OCI-LY7 (cell line): ENCODE results near the gene FCRLB. TPM values are rescaled to one million over a fixed set of nuclear protein-coding genes. Genes with fewer than 3 reads are reported as not detected.

Experiments
- BruUV-seq: library from RNA; stranded (reverse); fragments of 400-500 nt; replicated peaks from 2 replicates; lab custom pipeline; 2021; lab: Mats Ljungman, UMichigan
- CTCF ChIA-PET: fragments of 300-600 bp; sonication (Branson Sonifier 250); formaldehyde crosslinking; loops from one replicate; lab custom pipeline; 2022; ENCODE audit warnings: antibody characterized with exemption; ENCODE audit not compliant: unreplicated experiment; lab: Charles Lee
- POLR2A ChIA-PET: fragments of 300-600 bp; sonication (Branson Sonifier 250); formaldehyde crosslinking; loops from one replicate; lab custom pipeline; 2022; ENCODE audit warnings: antibody characterized with exemption; lab: Charles Lee
- DNase-seq: peaks from one replicate; pipeline ENCODE4 v3.0.0-alpha.2; 2015; ENCODE audit warnings: low spot score
- H2AFZ ChIP-seq: fragments of 200-600 bp; sonication (generic), shearing (Covaris generic); 2 replicates; pipeline ENCODE4 v1.6.1; 2014; ENCODE audit warnings: mild to moderate bottlenecking, antibody characterized with exemption, low read length, moderate library complexity
- H3K27ac ChIP-seq: fragments of 200-600 bp; sonication (generic); 2 replicates; pipeline ENCODE4 v1.5.1; 2014; ENCODE audit warnings: mixed run types, low read depth, mild to moderate bottlenecking, moderate library complexity, low read length, inconsistent platforms; ENCODE audit not compliant: poor library complexity, severe bottlenecking
- H3K36me3 ChIP-seq: fragments of 200-600 bp; sonication (generic); 2 replicates; pipeline ENCODE4 v1.6.1; 2014; ENCODE audit warnings: mild to moderate bottlenecking, antibody characterized with exemption, low read length, moderate library complexity, mixed read lengths; ENCODE audit not compliant: insufficient read depth
- H3K4me1 ChIP-seq: fragments of 200-600 bp; sonication (generic); 2 replicates; pipeline ENCODE4 v1.5.1; 2014; ENCODE audit warnings: mild to moderate bottlenecking, low read length; ENCODE audit not compliant: insufficient read depth, poor library complexity, severe bottlenecking
- H3K4me2 ChIP-seq: fragments of 200-600 bp; sonication (generic); 2 replicates; pipeline ENCODE4 v1.6.1; 2014; ENCODE audit warnings: mild to moderate bottlenecking, low read length
- H3K4me3 ChIP-seq: fragments of 200-600 bp; sonication (generic); 2 replicates; pipeline ENCODE4 v1.5.1; 2014; ENCODE audit warnings: mild to moderate bottlenecking, low read depth, low read length; ENCODE audit not compliant: poor library complexity, severe bottlenecking
- H3K79me2 ChIP-seq: fragments of 200-600 bp; sonication (generic); 2 replicates; pipeline ENCODE4 v1.6.1; 2016; ENCODE audit warnings: low read depth, mild to moderate bottlenecking, low read length, moderate library complexity, mixed read lengths; ENCODE audit not compliant: insufficient read depth
- H3K9me2 ChIP-seq: fragments of 200-600 bp; sonication (generic); 2 replicates; pipeline ENCODE4 v1.6.1; 2016; ENCODE audit warnings: mild to moderate bottlenecking, low read length, mixed read lengths; ENCODE audit not compliant: insufficient read depth
- H3K9me3 ChIP-seq: fragments of 200-600 bp; sonication (generic); 2 replicates; pipeline ENCODE4 v1.6.1; 2014; ENCODE audit warnings: mild to moderate bottlenecking, mixed run types, low read length, mixed read lengths
- H4K20me1 ChIP-seq: fragments of 200-600 bp; sonication (generic); 2 replicates; pipeline ENCODE4 v1.6.1; 2014; ENCODE audit warnings: mild to moderate bottlenecking, antibody characterized with exemption, low read length, moderate library complexity, mixed read lengths; ENCODE audit not compliant: insufficient read depth
- CTCF ChIP-seq: fragments of 200-600 bp; sonication (generic); conservative IDR thresholded peaks from 2 replicates; pipeline ENCODE4 v1.5.1; 2014; ENCODE audit warnings: mild to moderate bottlenecking, antibody characterized with exemption, low read length, moderate library complexity, mixed read lengths
- EZH2phosphoT487 ChIP-seq: fragments of 200-600 bp; sonication (generic); IDR thresholded peaks from 2 replicates; pipeline ENCODE4 v1.6.1; 2018; ENCODE audit warnings: low read depth, borderline replicate concordance, mild to moderate bottlenecking, mixed run types, antibody characterized with exemption, low read length, moderate library complexity, mixed read lengths
- intact Hi-C: fragments of 100-400 bp; cut with micrococcal nuclease; formaldehyde crosslinking; loops from one replicate; pipeline ENCODE4 v1.10.0; 2022; ENCODE audit not compliant: unreplicated experiment
- small RNA-seq: library from RNA; depleted of rRNA; stranded (forward); fragments of <200 nt; gene quantifications from one replicate; pipeline ENCODE3, GENCODE V24; 2014
- total RNA-seq, 2 experiments: library from RNA; depleted of rRNA in 1 of 2; stranded (reverse); fragments of >200 nt in 1 of 2; shearing (Covaris generic) in 1 of 2; gene quantifications; 2 replicates each; pipeline ENCODE4 v1.2.3, GENCODE V29; 2014 to 2022

FCRLB gene
- total RNA-seq, 2 experiments from 2014 or later, result 2.6 to 3.8 TPM

- H3K4me1 ChIP-seq, result peaks cover 31% of the 10 kb centered on the region
- intact Hi-C loops, result no loop called here
- no peak overlapping the region for H3K4me3 ChIP-seq
- H3K4me2 ChIP-seq, result no peak overlapping the region
- H3K27ac ChIP-seq, result no peak overlapping the region
- no peak for DNase-seq
- ChIA-PET CTCF (no interaction called here), POLR2A (no interaction called here)
- H3K9me3 ChIP-seq, result no peaks in the 10 kb centered on the region
- peaks cover 59% of the 10 kb centered on the region; the same call in 1 of the 2 replicates for H3K79me2 ChIP-seq
- peaks cover 8% of the 10 kb centered on the region for H3K36me3 ChIP-seq
- H3K9me2 ChIP-seq, result no peaks in the 10 kb centered on the region
- no peak overlapping the region for H2AFZ ChIP-seq
- TF ChIP-seq EZH2phosphoT487 (no peak), CTCF (no peak)
- BruUV-seq, result no TSS peak
- peaks cover 10% of the 10 kb centered on the region for H4K20me1 ChIP-seq
Measured at GRCh38 chr1:161773791-161774190, 52.4 kb downstream of the FCRLB start.

GRCh38 chr1:161777261-161777660 lies 55.9 kb downstream of the FCRLB start:
- no peak overlapping the region for H3K27ac ChIP-seq
- H3K79me2 ChIP-seq, result peaks cover 30% of the 10 kb centered on the region; the same call in 1 of the 2 replicates
- H3K4me2 ChIP-seq, result no peak overlapping the region

More at GRCh38 chr1:161777261-161777660, 55.9 kb downstream of the FCRLB start:
- Histone ChIP-seq H3K9me3 (no peaks in the 10 kb centered on the region), H2AFZ (no peak overlapping the region), H4K20me1 (peaks cover 4% of the 10 kb centered on the region; the same call in 1 of the 2 replicates), H3K36me3 (peaks cover 35% of the 10 kb centered on the region), H3K4me3 (no peak overlapping the region), H3K4me1 (peaks cover 37% of the 10 kb centered on the region), H3K9me2 (no peaks in the 10 kb centered on the region)
- POLR2A ChIA-PET, result interaction anchor here (1.1 kb wide), 1 partner anchor 15 kb away, joined by 4 read pairs; no protein-coding TSS in a partner anchor
- DNase-seq, result no peak
- intact Hi-C loops, result no loop called here
- no TSS peak for BruUV-seq
- TF ChIP-seq CTCF (no peak), EZH2phosphoT487 (no peak)
- CTCF ChIA-PET, result no interaction called here

Small RNA genes within 50 kb of the gene (small RNA-seq; reads per million reads assigned to genes)
- gene RF00019 (not detected), gene RN7SL466P (not detected)

Other genes starting within 250 kb of the FCRLB start
- gene FCGR2A, start 216.1 kb upstream of the FCRLB start, total RNA-seq (2014; rRNA removed; shearing (Covaris generic)), result 1.1 and 1.4 TPM in 2 replicates
- gene FCGR2A, start 216.1 kb upstream of the FCRLB start, total RNA-seq (2022), result 0.42 and 0.53 TPM in 2 replicates
- not detected in 2 replicates for gene HSPA6, start 197.0 kb upstream of the FCRLB start, total RNA-seq (2014; rRNA removed; shearing (Covaris generic))
- gene HSPA6, start 197.0 kb upstream of the FCRLB start, total RNA-seq (2022), result 0.13 TPM in 1 of 2 replicates, not detected in the other
- not detected in 2 replicates for gene FCGR3A, start 171.7 kb upstream of the FCRLB start, total RNA-seq (2014; rRNA removed; shearing (Covaris generic))
- not detected in 2 replicates for gene FCGR3A, start 171.7 kb upstream of the FCRLB start, total RNA-seq (2022)
- not detected in 2 replicates for gene FCGR3B, start 90.4 kb upstream of the FCRLB start, total RNA-seq (2014; rRNA removed; shearing (Covaris generic))
- not detected in 2 replicates for gene FCGR3B, start 90.4 kb upstream of the FCRLB start, total RNA-seq (2022)
- gene FCGR2B, start 58.4 kb upstream of the FCRLB start, total RNA-seq (2014; rRNA removed; shearing (Covaris generic)), result 4.6 TPM in 2 replicates
- gene FCGR2B, start 58.4 kb upstream of the FCRLB start, total RNA-seq (2022), result 1.9 and 4.8 TPM in 2 replicates
- gene FCRLA, start 14.3 kb upstream of the FCRLB start, total RNA-seq (2014; rRNA removed; shearing (Covaris generic)), result 524 and 672 TPM in 2 replicates
- 409 and 447 TPM in 2 replicates for gene FCRLA, start 14.3 kb upstream of the FCRLB start, total RNA-seq (2022)
- gene DUSP12, start 28.2 kb downstream of the FCRLB start, total RNA-seq (2014; rRNA removed; shearing (Covaris generic)), result 43.9 and 71.5 TPM in 2 replicates
- gene DUSP12, start 28.2 kb downstream of the FCRLB start, total RNA-seq (2022), result 37.3 and 40.8 TPM in 2 replicates
- gene ATF6, start 44.8 kb downstream of the FCRLB start, total RNA-seq (2014; rRNA removed; shearing (Covaris generic)), result 8.5 and 10.2 TPM in 2 replicates
- 12.9 and 13.9 TPM in 2 replicates for gene ATF6, start 44.8 kb downstream of the FCRLB start, total RNA-seq (2022)